Measurements from ENCODE around the gene CDCA8. TPM values are rescaled to one million over a fixed set of nuclear protein-coding genes. Genes with fewer than 3 reads are reported as not detected.

The CDCA8 gene
- total RNA-seq, 1 donor from 2014 or later, result 0.78 TPM

GRCh38 chr1:37672136-37672870 lies 20.0 kb upstream of the CDCA8 start:
- no peak overlapping the region for H3K27ac ChIP-seq
- no peak for ATAC-seq
- intact Hi-C loops (cut with DNase I), result no loop called here
- no peaks in the 10 kb centered on the region for H3K27me3 ChIP-seq
- H3K4me3 ChIP-seq, result no peak overlapping the region
- DNase-seq, result no peak
- H3K4me1 ChIP-seq, result peaks cover 11% of the 10 kb centered on the region
- H3K36me3 ChIP-seq, result no peaks in the 10 kb centered on the region
- TF ChIP-seq CTCF (IDR thresholded peaks at IDR 0.05), result no peak
- H3K9me3 ChIP-seq, result no peaks in the 10 kb centered on the region

- TF ChIP-seq CTCF (IDR thresholded peaks at IDR 0.05), result no peak
- peaks cover 11% of the 10 kb centered on the region for H3K4me1 ChIP-seq
- no peaks in the 10 kb centered on the region for H3K27me3 ChIP-seq
- DNase-seq, result no peak
- no peak overlapping the region for H3K27ac ChIP-seq
- H3K4me3 ChIP-seq, result no peak overlapping the region
- H3K9me3 ChIP-seq, result no peaks in the 10 kb centered on the region
- intact Hi-C loops (cut with DNase I), result no loop called here
- ATAC-seq, result peak; percentile 28
- H3K36me3 ChIP-seq, result no peaks in the 10 kb centered on the region
Observed at GRCh38 chr1:37673920-37674319, 18.4 kb upstream of the CDCA8 start.

- ATAC-seq, result no peak
- Histone ChIP-seq H3K4me1 (peaks cover 11% of the 10 kb centered on the region), H3K9me3 (no peaks in the 10 kb centered on the region), H3K36me3 (no peaks in the 10 kb centered on the region), H3K27me3 (no peaks in the 10 kb centered on the region), H3K4me3 (no peak overlapping the region), H3K27ac (peak overlapping the region; percentile 68)
- no peak for DNase-seq
- TF ChIP-seq CTCF (IDR thresholded peaks at IDR 0.05), result no peak
- intact Hi-C loops (cut with DNase I), result no loop called here
Observed at GRCh38 chr1:37676281-37677142, 15.8 kb upstream of the CDCA8 start.

- Histone ChIP-seq H3K27ac (no peak overlapping the region), H3K9me3 (no peaks in the 10 kb centered on the region), H3K4me3 (no peak overlapping the region), H3K27me3 (no peaks in the 10 kb centered on the region), H3K36me3 (no peaks in the 10 kb centered on the region), H3K4me1 (peaks cover 11% of the 10 kb centered on the region)
- DNase-seq (no peak), ATAC-seq (no peak)
- intact Hi-C loops (cut with DNase I), result no loop called here
- no peak for TF ChIP-seq CTCF (IDR thresholded peaks at IDR 0.05)
Observed at GRCh38 chr1:37677143-37677439, 15.2 kb upstream of the CDCA8 start.

- no peak overlapping the region for H3K27ac ChIP-seq
- H3K9me3 ChIP-seq, result no peaks in the 10 kb centered on the region
- ATAC-seq, result no peak
- intact Hi-C loops (cut with DNase I), result no loop called here
- no peak overlapping the region for H3K4me3 ChIP-seq
- H3K27me3 ChIP-seq, result no peaks in the 10 kb centered on the region
- H3K36me3 ChIP-seq, result peaks cover 4% of the 10 kb centered on the region
- DNase-seq, result no peak
- H3K4me1 ChIP-seq, result peaks cover 11% of the 10 kb centered on the region
- no peak for TF ChIP-seq CTCF (IDR thresholded peaks at IDR 0.05)
Observed at GRCh38 chr1:37677808-37678207, 14.5 kb upstream of the CDCA8 start.
